MV-4-11 (cell line): ENCODE results near the gene TRMO.

Source experiments
- DNase-seq: peaks from one replicate; lab custom pipeline; 2025; lab: John Stamatoyannopoulos, UW

The TRMO gene

GRCh38 chr9:97859346-97859745 is 63.0 kb downstream of the TRMO start:
- no peak for DNase-seq

GRCh38 chr9:97858826-97859225 is 63.5 kb downstream of the TRMO start:
- DNase-seq: no peak

GRCh38 chr9:97858393-97858713 is 63.9 kb downstream of the TRMO start:
- DNase-seq: no peak

GRCh38 chr9:97857606-97858392 is 64.5 kb downstream of the TRMO start:
- peak; percentile 7 for DNase-seq

GRCh38 chr9:97856857-97857605 is 65.3 kb downstream of the TRMO start:
- no peak for DNase-seq

GRCh38 chr9:97855899-97856298 is 66.4 kb downstream of the TRMO start:
- no peak for DNase-seq

- DNase-seq: no peak
These were observed 66.8 kb downstream of the TRMO start for GRCh38 chr9:97855486-97855875.

- no peak for DNase-seq
These were observed 67.4 kb downstream of the TRMO start for GRCh38 chr9:97854696-97855485.
